Measurements from ENCODE around the gene C19orf38. TPM values are rescaled to one million over a fixed set of nuclear protein-coding genes. Genes with fewer than 3 reads are reported as not detected.

The C19orf38 gene
- total RNA-seq, 2 donors from 2014 or later: 0.24 TPM; not detected in 1

DNA sequence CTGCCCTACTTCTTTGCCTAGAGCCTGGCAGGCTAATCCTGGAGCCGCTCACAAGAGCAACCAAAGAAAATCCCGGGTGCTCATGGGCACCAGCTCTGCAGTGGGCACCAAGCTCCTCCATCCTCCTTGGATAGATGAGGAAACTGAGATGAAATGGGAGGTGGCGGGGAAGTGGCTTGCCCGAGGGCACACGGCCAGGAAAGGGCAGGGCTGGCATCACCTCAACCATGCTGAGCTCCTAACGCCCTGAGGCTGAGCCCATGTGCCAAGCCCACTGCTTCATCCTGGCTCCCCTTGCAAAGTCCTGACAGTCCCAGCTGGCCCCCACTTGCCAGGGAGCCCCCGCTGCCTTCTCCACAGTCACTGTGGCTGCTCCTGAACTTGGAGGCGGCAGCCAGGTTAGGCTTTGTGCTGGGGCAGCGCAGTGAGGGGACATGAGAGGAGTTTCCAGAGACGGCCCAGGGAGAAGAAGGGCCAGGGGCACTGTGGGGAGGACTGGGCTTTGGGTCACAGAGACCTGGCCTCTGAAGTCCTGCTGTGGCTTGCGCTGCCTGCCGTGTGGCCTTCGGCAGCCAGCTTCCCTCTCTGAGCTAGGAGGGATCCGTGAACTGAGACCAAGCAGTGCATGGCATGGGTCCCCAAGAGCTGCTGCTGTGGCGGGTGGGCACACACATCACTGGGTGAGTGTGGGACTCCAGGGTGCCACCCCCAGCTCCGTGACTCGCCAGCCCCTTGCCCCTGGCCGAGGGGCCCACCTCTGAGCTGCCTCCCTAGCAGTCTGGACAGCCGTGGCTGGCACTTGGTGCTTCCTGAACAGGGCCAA lies 29.7 kb upstream of the C19orf38 start:
- Mint-ChIP-seq H3K4me3 (no peak overlapping the region), H3K4me1 (no peaks in the 10 kb centered on the region), H3K27ac (no peak overlapping the region), H3K9me3 (no peaks in the 10 kb centered on the region), H3K27me3 (ENCODE audit: insufficient read depth) (no peaks in the 10 kb centered on the region), H3K36me3 (ENCODE audit: low read depth) (peaks cover 36% of the 10 kb centered on the region)
- TF ChIP-seq, protein P1, sequence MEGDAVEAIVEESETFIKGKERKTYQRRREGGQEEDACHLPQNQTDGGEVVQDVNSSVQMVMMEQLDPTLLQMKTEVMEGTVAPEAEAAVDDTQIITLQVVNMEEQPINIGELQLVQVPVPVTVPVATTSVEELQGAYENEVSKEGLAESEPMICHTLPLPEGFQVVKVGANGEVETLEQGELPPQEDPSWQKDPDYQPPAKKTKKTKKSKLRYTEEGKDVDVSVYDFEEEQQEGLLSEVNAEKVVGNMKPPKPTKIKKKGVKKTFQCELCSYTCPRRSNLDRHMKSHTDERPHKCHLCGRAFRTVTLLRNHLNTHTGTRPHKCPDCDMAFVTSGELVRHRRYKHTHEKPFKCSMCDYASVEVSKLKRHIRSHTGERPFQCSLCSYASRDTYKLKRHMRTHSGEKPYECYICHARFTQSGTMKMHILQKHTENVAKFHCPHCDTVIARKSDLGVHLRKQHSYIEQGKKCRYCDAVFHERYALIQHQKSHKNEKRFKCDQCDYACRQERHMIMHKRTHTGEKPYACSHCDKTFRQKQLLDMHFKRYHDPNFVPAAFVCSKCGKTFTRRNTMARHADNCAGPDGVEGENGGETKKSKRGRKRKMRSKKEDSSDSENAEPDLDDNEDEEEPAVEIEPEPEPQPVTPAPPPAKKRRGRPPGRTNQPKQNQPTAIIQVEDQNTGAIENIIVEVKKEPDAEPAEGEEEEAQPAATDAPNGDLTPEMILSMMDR (conservative IDR thresholded peaks at IDR 0.05): no peak
- 95% methylated on average over 17 to 19 of the region's 19 CpGs for WGBS, 2 experiments (ENCODE audit: insufficient coverage in 1 of 2, insufficient read length in 1 of 2)
- Histone ChIP-seq H3K27ac (ENCODE audit: low read depth, low read length) (no peak overlapping the region), H3K4me1 (ENCODE audit: control insufficient read depth, insufficient read depth, low read length) (no peaks in the 10 kb centered on the region), H3K27me3 (ENCODE audit: control insufficient read depth, insufficient read depth, low read length, poor library complexity, severe bottlenecking) (no peaks in the 10 kb centered on the region), H3K9ac (ENCODE audit: extremely low read depth, low read length, poor library complexity, severe bottlenecking) (no peak overlapping the region), H3K4me3 (ENCODE audit: low read length) (no peak overlapping the region), H3K9me3 (ENCODE audit: control insufficient read depth, low read length) (no peaks in the 10 kb centered on the region), H3K36me3 (ENCODE audit: control insufficient read depth, insufficient read depth, low read length) (peaks cover 24% of the 10 kb centered on the region)
- DNase-seq: peak; percentile 35

DNA sequence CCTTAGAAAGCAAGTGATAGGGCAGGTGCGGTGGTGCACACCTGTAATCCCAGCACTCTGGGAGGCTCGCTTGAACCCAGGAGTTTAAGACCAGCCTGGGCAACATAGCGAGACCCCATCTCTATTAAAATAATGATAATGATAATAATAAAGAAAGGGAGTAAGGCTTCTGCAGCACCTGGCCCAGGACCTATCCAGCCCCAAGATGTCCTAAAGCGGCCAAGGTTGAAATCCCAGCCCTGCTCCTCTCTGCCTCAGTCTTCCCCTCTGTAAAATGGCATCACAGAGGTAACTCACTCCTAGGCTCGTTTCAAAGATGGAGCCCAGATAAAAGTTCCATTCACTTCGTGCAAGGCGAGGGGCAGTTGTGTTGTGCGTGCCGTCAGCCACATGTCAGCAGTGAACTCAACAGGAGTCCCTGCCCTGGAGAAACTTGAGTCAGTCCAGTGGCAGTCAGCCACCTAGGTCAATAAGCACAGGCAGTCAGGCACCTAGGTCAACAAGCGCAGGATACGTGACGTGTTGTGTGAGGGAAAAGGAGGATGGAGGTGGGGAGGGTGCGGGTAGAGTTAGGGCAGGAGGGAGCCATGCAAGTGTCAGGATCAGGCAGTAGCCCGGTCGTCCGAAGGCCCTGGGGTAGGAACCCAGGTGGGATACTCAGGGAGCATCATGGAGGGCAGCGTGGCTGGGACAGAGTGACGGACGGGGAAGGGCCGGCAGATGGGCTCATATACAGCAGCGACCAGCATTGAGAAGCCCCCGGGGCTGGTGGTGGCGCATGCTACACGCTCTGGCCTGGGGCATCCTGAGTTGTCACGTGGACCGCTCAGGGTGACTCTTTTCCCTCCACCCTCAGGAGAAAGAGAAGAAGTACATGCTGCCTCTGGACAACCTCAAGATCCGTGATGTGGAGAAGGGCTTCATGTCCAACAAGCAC lies 28.8 kb upstream of the C19orf38 start:
- Mint-ChIP-seq H3K4me3 (no peak overlapping the region), H3K27me3 (ENCODE audit: insufficient read depth) (no peaks in the 10 kb centered on the region), H3K36me3 (ENCODE audit: low read depth) (peaks cover 44% of the 10 kb centered on the region), H3K4me1 (no peaks in the 10 kb centered on the region), H3K27ac (no peak overlapping the region), H3K9me3 (no peaks in the 10 kb centered on the region)
- H3K9me3 ChIP-seq (ENCODE audit: control insufficient read depth, low read length): no peaks in the 10 kb centered on the region
- no peak overlapping the region for H3K4me3 ChIP-seq (ENCODE audit: low read length)
- H3K27me3 ChIP-seq (ENCODE audit: control insufficient read depth, insufficient read depth, low read length, poor library complexity, severe bottlenecking): no peaks in the 10 kb centered on the region
- no peak overlapping the region for H3K9ac ChIP-seq (ENCODE audit: extremely low read depth, low read length, poor library complexity, severe bottlenecking)
- no peaks in the 10 kb centered on the region for H3K4me1 ChIP-seq (ENCODE audit: control insufficient read depth, insufficient read depth, low read length)
- TF ChIP-seq, protein P1 (conservative IDR thresholded peaks at IDR 0.05): no peak
- WGBS, 2 experiments (ENCODE audit: insufficient coverage in 1 of 2, insufficient read length in 1 of 2): 96 to 98% methylated on average over 19 to 26 of the region's 27 CpGs
- no peak for DNase-seq
- peaks cover 22% of the 10 kb centered on the region for H3K36me3 ChIP-seq (ENCODE audit: control insufficient read depth, insufficient read depth, low read length)
- H3K27ac ChIP-seq (ENCODE audit: low read depth, low read length): no peak overlapping the region

- peaks cover 44% of the 10 kb centered on the region for H3K36me3 Mint-ChIP-seq (ENCODE audit: low read depth)
- Histone ChIP-seq H3K9ac (ENCODE audit: extremely low read depth, low read length, poor library complexity, severe bottlenecking) (no peak overlapping the region), H3K36me3 (ENCODE audit: control insufficient read depth, insufficient read depth, low read length) (peaks cover 23% of the 10 kb centered on the region), H3K27ac (ENCODE audit: low read depth, low read length) (no peak overlapping the region), H3K27me3 (ENCODE audit: control insufficient read depth, insufficient read depth, low read length, poor library complexity, severe bottlenecking) (no peaks in the 10 kb centered on the region), H3K9me3 (ENCODE audit: control insufficient read depth, low read length) (no peaks in the 10 kb centered on the region), H3K4me3 (ENCODE audit: low read length) (no peak overlapping the region), H3K4me1 (ENCODE audit: control insufficient read depth, insufficient read depth, low read length) (no peaks in the 10 kb centered on the region)
- TF ChIP-seq, protein P1 (conservative IDR thresholded peaks at IDR 0.05): peak; percentile 68
- DNase-seq: peak; percentile 63
- WGBS, 2 experiments (ENCODE audit: insufficient coverage in 1 of 2, insufficient read length in 1 of 2): 82 to 96% methylated on average over 7 of the region's 7 CpGs
- no peaks in the 10 kb centered on the region for H3K4me1 Mint-ChIP-seq
- H3K4me3 Mint-ChIP-seq: no peak overlapping the region
- no peaks in the 10 kb centered on the region for H3K9me3 Mint-ChIP-seq
- no peak overlapping the region for H3K27ac Mint-ChIP-seq
- H3K27me3 Mint-ChIP-seq (ENCODE audit: insufficient read depth): no peaks in the 10 kb centered on the region
Measured at GRCh38 chr19:10820173-10820572, 28.0 kb upstream of the C19orf38 start.

Data from endodermal cell (in vitro differentiated cells).